IMR-90 (cell line): ENCODE results near the gene SLC22A7. TPM values are rescaled to one million over a fixed set of nuclear protein-coding genes. Genes with fewer than 3 reads are reported as not detected.

ENCODE experiments used
- ATAC-seq: fragments of 200-7000 bp; cut with Tn5 transposase; 2 replicates; pipeline ENCODE4 v1.9.1; 2020; ENCODE audit warnings: low read depth, mild to moderate bottlenecking, moderate library complexity
- BruUV-seq: library from RNA; stranded (reverse); fragments of 400-500 nt; replicated peaks from 2 replicates; lab custom pipeline; 2021; lab: Mats Ljungman, UMichigan
- CTCF ChIA-PET: fragments of 300-600 bp; formaldehyde crosslinking; extraction: SDS; loops from one replicate; lab custom pipeline; 2021; ENCODE audit warnings: antibody characterized with exemption; lab: Yijun Ruan, JAX
- POLR2A ChIA-PET: fragments of 300-600 bp; sonication (Branson Sonifier 250); formaldehyde crosslinking; loops from one replicate; lab custom pipeline; 2022; ENCODE audit warnings: antibody characterized with exemption; ENCODE audit not compliant: unreplicated experiment; lab: Charles Lee
- DNase-seq: peaks from one replicate; pipeline ENCODE4 v3.0.0; 2013
- H2AFZ ChIP-seq: replicated peaks from 2 replicates; pipeline ENCODE3; 2013; ENCODE audit warnings: low read length, mild to moderate bottlenecking; ENCODE audit not compliant: poor library complexity
- H2AK5ac ChIP-seq: 2 replicates; pipeline ENCODE4 v1.6.1; 2013; ENCODE audit warnings: low read depth, low read length, inconsistent platforms
- H2AK9ac ChIP-seq: replicated peaks from 2 replicates; pipeline ENCODE3; 2013; ENCODE audit warnings: mild to moderate bottlenecking, low read depth, low read length, moderate library complexity; ENCODE audit not compliant: poor library complexity
- H2BK120ac ChIP-seq: 2 replicates; pipeline ENCODE4 v1.6.1; 2013; ENCODE audit warnings: low read depth, low read length, inconsistent platforms
- H2BK15ac ChIP-seq: 3 replicates; pipeline ENCODE4 v1.6.1; 2013; ENCODE audit warnings: low read depth, low read length, inconsistent platforms
- H2BK20ac ChIP-seq: 2 replicates; pipeline ENCODE4 v1.6.1; 2013; ENCODE audit warnings: low read depth, mild to moderate bottlenecking, inconsistent platforms, low read length, moderate library complexity
- H2BK5ac ChIP-seq: 2 replicates; pipeline ENCODE4 v1.6.1; 2013; ENCODE audit warnings: mild to moderate bottlenecking, low read depth, low read length, inconsistent platforms; ENCODE audit not compliant: poor library complexity, severe bottlenecking
- H3K14ac ChIP-seq: replicated peaks from 2 replicates; pipeline ENCODE4 v1.6.1; 2013; ENCODE audit warnings: low read depth, low read length, inconsistent platforms
- H3K18ac ChIP-seq: 2 replicates; pipeline ENCODE4 v1.6.1; 2013; ENCODE audit warnings: low read depth, low read length, control low read depth
- H3K23ac ChIP-seq: 2 replicates; pipeline ENCODE4 v1.6.1; 2013; ENCODE audit warnings: low read depth, low read length, inconsistent platforms
- H3K27ac ChIP-seq: 2 replicates; pipeline ENCODE4 v1.5.1; 2013; ENCODE audit warnings: mild to moderate bottlenecking, control low read depth, low read length; ENCODE audit not compliant: insufficient read depth
- H3K27me3 ChIP-seq: 2 replicates; pipeline ENCODE4 v1.6.1; 2013; ENCODE audit warnings: low read length; ENCODE audit not compliant: control insufficient read depth, insufficient read depth
- H3K36me3 ChIP-seq: 2 replicates; pipeline ENCODE4 v1.6.1; 2013; ENCODE audit warnings: low read length, mixed read lengths; ENCODE audit not compliant: control insufficient read depth, insufficient read depth
- H3K4ac ChIP-seq: 2 replicates; pipeline ENCODE4 v1.6.1; 2013; ENCODE audit warnings: low read depth, low read length, inconsistent platforms
- H3K4me1 ChIP-seq: 2 replicates; pipeline ENCODE4 v1.6.1; 2013; ENCODE audit warnings: low read length, mixed read lengths; ENCODE audit not compliant: control insufficient read depth, insufficient read depth
- H3K4me2 ChIP-seq: 2 replicates; pipeline ENCODE4 v1.6.1; 2013; ENCODE audit warnings: low read depth, mild to moderate bottlenecking, control low read depth, low read length, moderate library complexity
- H3K4me3 ChIP-seq: 2 replicates; pipeline ENCODE4 v1.5.1; 2013; ENCODE audit warnings: low read depth, mild to moderate bottlenecking, control low read depth, low read length, moderate library complexity; ENCODE audit not compliant: insufficient read depth
- H3K56ac ChIP-seq: 2 replicates; pipeline ENCODE4 v1.6.1; 2013; ENCODE audit warnings: low read length, inconsistent platforms; ENCODE audit not compliant: insufficient read depth; ENCODE audit errors: extremely low read depth
- H3K79me1 ChIP-seq, 2 experiments: 2 replicates each; pipeline ENCODE4 v1.6.1; 2013; ENCODE audit warnings: low read length in 2 of 2, inconsistent platforms in 1 of 2, low read depth in 1 of 2
- H3K9ac ChIP-seq: 2 replicates; pipeline ENCODE4 v1.6.1; 2013; ENCODE audit warnings: low read depth, low read length, control low read depth
- H3K9me1 ChIP-seq: 2 replicates; pipeline ENCODE4 v1.6.1; 2013; ENCODE audit warnings: low read length, inconsistent platforms; ENCODE audit not compliant: insufficient read depth
- H3K9me3 ChIP-seq: 2 replicates; pipeline ENCODE4 v1.6.1; 2013; ENCODE audit warnings: low read length; ENCODE audit not compliant: control insufficient read depth, insufficient read depth
- H4K20me1 ChIP-seq: 2 replicates; pipeline ENCODE4 v1.6.1; 2013; ENCODE audit warnings: low read length, inconsistent platforms; ENCODE audit not compliant: insufficient read depth
- H4K5ac ChIP-seq: 2 replicates; pipeline ENCODE4 v1.6.1; 2013; ENCODE audit warnings: mild to moderate bottlenecking, low read depth, low read length, control low read depth
- H4K8ac ChIP-seq, 2 experiments: 2 replicates each; pipeline ENCODE4 v1.6.1; 2013; ENCODE audit warnings: low read depth in 2 of 2, low read length in 2 of 2, control low read depth in 1 of 2, inconsistent platforms in 1 of 2
- H4K91ac ChIP-seq: 2 replicates; pipeline ENCODE4 v1.6.1; 2013; ENCODE audit warnings: low read depth, low read length, inconsistent platforms; ENCODE audit not compliant: insufficient read depth
- CEBPB ChIP-seq: IDR thresholded peaks from 2 replicates; pipeline ENCODE4 v1.6.1; 2012; ENCODE audit warnings: low read depth, low read length, improper control_type of control experiment
- CHD1 ChIP-seq: IDR thresholded peaks from 2 replicates; pipeline ENCODE4 v1.6.1; 2012; ENCODE audit warnings: low read depth, low read length, improper control_type of control experiment
- FOS ChIP-seq: fragments of 150-350 bp; IDR thresholded peaks from 2 replicates; pipeline ENCODE4 v1.6.1; 2016; ENCODE audit warnings: low read depth, low read length
- MAFK ChIP-seq: IDR thresholded peaks from 2 replicates; pipeline ENCODE4 v1.6.1; 2012; ENCODE audit warnings: low read depth, low read length, improper control_type of control experiment
- NFE2L2 ChIP-seq: fragments of 150-350 bp; IDR thresholded peaks from 2 replicates; pipeline ENCODE4 v1.6.1; 2016; ENCODE audit warnings: low read depth, mild to moderate bottlenecking, low read length
- RCOR1 ChIP-seq: IDR thresholded peaks from 2 replicates; pipeline ENCODE4 v1.6.1; 2012; ENCODE audit warnings: mild to moderate bottlenecking, low read length, improper control_type of control experiment; ENCODE audit not compliant: insufficient replicate concordance
- RFX5 ChIP-seq: IDR thresholded peaks from 2 replicates; pipeline ENCODE4 v1.8.0; 2012; ENCODE audit warnings: low read depth, mild to moderate bottlenecking, low read length, moderate library complexity
- SMC3 ChIP-seq: fragments of 150-350 bp; IDR thresholded peaks from 2 replicates; pipeline ENCODE4 v1.6.1; 2016; ENCODE audit warnings: low read depth, mild to moderate bottlenecking, antibody characterized with exemption, low read length, moderate library complexity
- WGBS, 2 experiments: methylation state at CpG; one replicate each; pipeline versions ENCODE4 v1.1.5 to v1.1.7; 2013; ENCODE audit warnings: missing lambda C conversion rate in 2 of 2; ENCODE audit not compliant: insufficient read length in 1 of 2; ENCODE audit errors: extremely low coverage in 2 of 2; 5-methylcytosine and 5-hydroxymethylcytosine counted together
- dilution Hi-C: fragments of 300-500 bp; cut with HindIII; formaldehyde crosslinking; loops from one replicate; pipeline ENCODE4 v1.14.3; 2018; ENCODE audit warnings: low sequenced_read_pairs; ENCODE audit not compliant: unreplicated experiment
- in situ Hi-C: fragments of 300-500 bp; cut with MboI; formaldehyde crosslinking; loops from 3 replicates; pipeline ENCODE4 v1.14.3; 2019; ENCODE audit warnings: low sequenced_read_pairs, inconsistent platforms, mixed read lengths
- intact Hi-C: fragments of 100-400 bp; cut with micrococcal nuclease; formaldehyde crosslinking; loops from 2 replicates; pipeline ENCODE4 v1.10.0; 2022
- polyA plus RNA-seq, 3 experiments: library from polyadenylated mRNA; depleted of rRNA; stranded (reverse); fragments of >200 nt; gene quantifications; 2 replicates each; pipeline ENCODE4 v1.2.3, GENCODE V29; 2012; ENCODE audit warnings: low replicate concordance in 1 of 3
- total RNA-seq: library from RNA; depleted of rRNA; stranded (reverse); fragments of >200 nt; gene quantifications from 2 replicates; pipeline ENCODE4 v1.2.3, GENCODE V29; 2012
- TF ChIP-seq, protein P1 (sequence below): fragments of 150-350 bp; IDR thresholded peaks from 2 replicates; pipeline ENCODE4 v1.6.1; 2017; ENCODE audit warnings: mild to moderate bottlenecking, antibody characterized with exemption, low read length, low read depth

The SLC22A7 gene
- total and polyA plus RNA-seq, 2 of the 4 experiments (the other 2 are of a cell fraction): not detected

DNA sequence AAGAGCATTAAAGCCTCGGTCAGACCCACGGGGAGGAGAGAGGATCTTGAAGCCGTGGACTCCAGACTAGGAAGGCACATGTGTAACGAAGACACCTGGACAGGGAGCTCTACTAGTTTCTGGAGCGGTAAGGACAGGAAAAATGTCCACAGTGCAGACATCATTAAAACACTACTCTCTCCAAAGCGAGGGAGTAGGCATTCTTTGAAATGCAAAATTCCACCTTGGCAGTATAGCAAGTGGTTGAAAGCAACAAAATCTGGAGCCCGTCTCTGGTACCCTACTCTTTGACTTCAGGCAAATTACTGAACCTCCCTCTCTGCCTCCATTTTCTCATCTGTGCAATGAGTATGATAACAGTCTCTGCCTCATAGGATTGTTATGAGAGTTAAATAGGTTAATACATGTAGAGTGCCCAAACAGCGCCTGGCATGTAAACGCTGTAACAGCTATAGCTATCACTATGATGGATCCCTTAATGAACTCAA lies 11.0 kb downstream of the SLC22A7 start:
- no peak overlapping the region for H3K4me3 ChIP-seq
- H2AK9ac ChIP-seq: no peak overlapping the region
- H4K5ac ChIP-seq: no peak overlapping the region
- H3K79me1 ChIP-seq: no peaks in the 10 kb centered on the region
- ChIA-PET POLR2A (no interaction called here), CTCF (interaction anchor here (1.0 kb wide), 1 partner anchor 52 kb away, joined by 3 read pairs; no protein-coding TSS in a partner anchor)
- H3K23ac ChIP-seq: peak overlapping the region; percentile 76; the same call in 1 of the 2 replicates
- H3K18ac ChIP-seq: no peak overlapping the region
- TF ChIP-seq RFX5 (no peak), CHD1 (no peak), FOS (no peak), SMC3 (no peak), CEBPB (no peak), MAFK (no peak), RCOR1 (no peak), NFE2L2 (no peak)
- TF ChIP-seq, protein P1, sequence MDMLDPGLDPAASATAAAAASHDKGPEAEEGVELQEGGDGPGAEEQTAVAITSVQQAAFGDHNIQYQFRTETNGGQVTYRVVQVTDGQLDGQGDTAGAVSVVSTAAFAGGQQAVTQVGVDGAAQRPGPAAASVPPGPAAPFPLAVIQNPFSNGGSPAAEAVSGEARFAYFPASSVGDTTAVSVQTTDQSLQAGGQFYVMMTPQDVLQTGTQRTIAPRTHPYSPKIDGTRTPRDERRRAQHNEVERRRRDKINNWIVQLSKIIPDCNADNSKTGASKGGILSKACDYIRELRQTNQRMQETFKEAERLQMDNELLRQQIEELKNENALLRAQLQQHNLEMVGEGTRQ: no peak
- H4K20me1 ChIP-seq: no peaks in the 10 kb centered on the region; the same call in 1 of the 2 replicates
- no TSS peak for BruUV-seq
- no peaks in the 10 kb centered on the region for H3K36me3 ChIP-seq
- in situ Hi-C loops (no loop called here), intact Hi-C loops (no loop called here), dilution Hi-C loops (no loop called here)
- peak overlapping the region; percentile 82 for H2AFZ ChIP-seq
- ATAC-seq (no peak), DNase-seq (no peak)
- no peak overlapping the region for H2BK20ac ChIP-seq
- H2BK120ac ChIP-seq: no peak overlapping the region
- H3K27me3 ChIP-seq: peaks cover 46% of the 10 kb centered on the region
- H3K9me1 ChIP-seq: no peaks in the 10 kb centered on the region
- no peak overlapping the region for H2AK5ac ChIP-seq
- H3K4me1 ChIP-seq: no peaks in the 10 kb centered on the region; the same call in 1 of the 2 replicates
- H2BK15ac ChIP-seq: no peak overlapping the region
- no peak overlapping the region for H3K14ac ChIP-seq
- H3K9ac ChIP-seq: no peak overlapping the region
- H4K91ac ChIP-seq: no peak overlapping the region
- H3K27ac ChIP-seq: no peak overlapping the region
- no peak overlapping the region for H3K56ac ChIP-seq
- WGBS, 2 experiments: no CpG with 5 or more reads among the region's 9 CpGs
- H2BK5ac ChIP-seq: no peak overlapping the region
- H3K4me2 ChIP-seq: peak overlapping the region; percentile 68
- no peaks in the 10 kb centered on the region for H3K9me3 ChIP-seq
- H4K8ac ChIP-seq: no peak overlapping the region
- H3K4ac ChIP-seq: no peak overlapping the region
